GM21367 (cell line): ENCODE results near the gene MAN1B1.

Experiments used
- ATAC-seq: cut with Tn5 transposase; IDR thresholded peaks from one replicate; pipeline ENCODE4 v1.9.1; 2021; ENCODE audit not compliant: unreplicated experiment

The MAN1B1 gene

DNA sequence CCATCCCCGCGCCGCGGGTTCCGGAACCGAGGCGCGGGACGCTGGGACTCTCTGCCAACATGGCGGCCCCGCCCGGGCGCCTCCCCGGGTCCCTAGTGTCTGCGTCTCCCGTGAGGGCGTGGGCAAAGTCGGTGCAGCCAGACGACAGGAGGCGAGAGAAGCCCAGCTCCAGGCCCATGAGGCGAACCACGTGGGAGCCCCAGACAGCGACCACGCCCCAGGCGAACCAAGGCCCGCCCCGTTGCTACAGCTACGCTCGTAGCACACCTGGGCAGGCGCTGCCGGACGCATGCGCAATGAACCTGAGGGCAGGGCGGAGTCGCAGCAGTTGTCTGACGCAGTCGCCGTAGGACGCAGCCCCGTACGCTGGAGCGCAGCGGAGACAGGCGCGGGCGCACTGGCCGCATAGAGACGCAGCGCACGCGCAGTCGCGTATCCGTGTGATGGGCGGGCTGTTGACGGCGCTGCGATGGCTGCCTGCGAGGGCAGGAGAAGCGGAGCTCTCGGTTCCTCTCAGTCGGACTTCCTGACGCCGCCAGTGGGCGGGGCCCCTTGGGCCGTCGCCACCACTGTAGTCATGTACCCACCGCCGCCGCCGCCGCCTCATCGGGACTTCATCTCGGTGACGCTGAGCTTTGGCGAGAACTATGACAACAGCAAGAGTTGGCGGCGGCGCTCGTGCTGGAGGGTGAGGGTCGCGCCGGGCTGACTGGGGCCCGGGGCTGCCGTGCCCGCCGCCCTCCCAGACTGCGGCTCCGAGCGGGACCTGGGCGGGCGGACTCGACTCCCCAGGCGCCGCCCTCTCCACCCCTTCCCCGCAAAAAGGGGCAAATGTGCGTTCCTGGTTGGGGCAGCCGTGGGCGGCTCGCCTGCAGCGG, at the start of gene MAN1B1:
MAN1B1 (plus strand) TSS at position 455 of the 878 bp plus-strand sequence; CDS start at position 470, 15 bp downstream.
- ATAC-seq: peak; percentile 66

DNA sequence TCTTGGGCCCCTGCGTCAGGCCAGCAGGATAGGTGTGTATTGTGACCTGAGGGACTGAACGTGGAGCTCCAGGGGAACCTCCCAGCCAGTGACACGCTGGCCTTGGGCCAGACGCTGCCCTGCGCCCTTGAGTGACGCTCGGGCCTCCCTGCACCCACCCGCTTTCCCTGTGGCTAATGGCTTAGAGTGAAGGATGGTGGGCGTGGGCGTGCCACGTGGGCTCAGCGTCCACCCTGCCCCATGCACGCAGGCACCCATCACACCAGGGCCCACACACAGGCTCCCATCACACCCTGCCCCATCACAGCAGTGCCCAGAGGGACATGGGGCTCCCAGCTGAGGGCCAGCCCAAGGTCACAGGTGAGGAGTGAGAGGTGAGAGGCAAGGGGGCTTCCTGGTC, 49.8 kb upstream of the MAN1B1 start:
- ATAC-seq: no peak

DNA sequence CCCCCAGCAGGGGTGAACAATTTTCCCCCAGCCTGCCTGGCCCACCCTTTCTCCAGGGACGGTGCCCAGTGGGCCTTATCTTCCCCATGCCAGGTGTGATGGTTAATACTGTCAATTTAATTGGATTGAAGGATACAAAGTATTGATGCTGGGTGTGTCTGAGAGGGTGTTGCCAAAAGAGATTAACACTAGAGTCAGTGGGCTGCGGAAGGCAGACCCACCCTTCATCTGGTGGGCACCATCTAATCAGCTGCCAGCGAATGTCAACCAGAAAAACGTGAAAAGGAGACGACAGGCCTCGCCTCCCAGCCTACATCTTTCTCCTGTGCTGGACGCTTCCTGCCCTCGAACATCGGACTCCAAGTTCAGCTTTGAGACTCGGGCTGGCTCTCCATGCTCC, 49.3 kb upstream of the MAN1B1 start:
- ATAC-seq: no peak

DNA sequence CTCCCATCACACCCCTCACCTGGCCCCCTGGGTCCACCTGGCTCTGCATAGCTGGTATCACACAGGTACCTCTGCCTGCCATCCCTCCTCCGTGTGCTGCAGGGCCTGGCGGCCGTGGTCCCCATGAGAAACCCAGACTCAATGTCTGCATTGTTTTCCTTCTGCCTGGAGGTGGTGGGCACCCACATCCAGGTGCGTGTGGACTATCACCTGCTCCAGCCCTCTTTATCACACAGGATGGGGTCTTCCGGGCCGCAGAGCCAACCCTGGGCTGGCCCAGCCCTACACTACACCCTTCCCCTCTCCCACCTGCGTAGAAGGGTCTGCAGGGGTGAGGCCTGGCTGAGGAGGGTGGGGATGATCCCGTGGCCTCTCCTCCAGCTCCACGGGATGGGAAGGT, 47.9 kb upstream of the MAN1B1 start:
- ATAC-seq: no peak

DNA sequence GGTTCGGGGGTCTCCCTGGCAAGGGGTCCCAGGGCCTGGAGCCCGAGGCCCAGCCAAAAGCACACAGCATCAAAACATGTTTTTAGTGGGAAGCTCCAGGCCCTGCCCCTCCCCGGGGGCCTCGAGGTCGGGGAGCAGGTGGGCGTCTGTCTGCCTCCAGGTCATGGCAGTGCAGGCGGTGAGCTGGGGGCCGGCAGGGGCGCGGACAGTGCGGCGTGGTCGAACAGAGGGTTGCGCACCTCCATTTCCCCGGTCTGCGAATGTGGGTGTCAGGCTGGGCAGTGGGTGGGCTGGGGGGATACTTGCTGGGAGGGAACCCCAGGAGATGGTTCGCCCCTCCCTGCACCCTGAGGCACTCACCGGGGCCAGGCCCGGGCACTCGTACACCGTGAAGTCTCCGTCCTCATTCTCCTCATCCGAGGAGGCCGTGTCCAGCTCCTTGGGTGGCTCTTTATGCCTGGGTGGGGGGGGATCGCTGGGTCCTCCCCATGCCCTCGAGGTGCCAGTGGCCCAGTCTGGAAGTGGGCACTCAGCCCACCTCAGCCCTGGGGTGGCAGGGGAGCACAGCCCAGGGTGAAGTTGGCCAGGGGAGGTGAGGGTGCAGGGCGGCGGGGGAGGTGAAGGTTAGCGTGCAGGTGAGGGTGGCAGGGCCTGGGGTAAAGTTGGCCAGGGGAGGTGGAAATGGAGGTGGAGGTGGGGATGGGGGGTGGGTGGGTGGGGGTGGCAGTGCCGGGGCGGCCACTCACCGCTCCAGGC, 47.0 kb upstream of the MAN1B1 start:
- ATAC-seq: no peak

DNA sequence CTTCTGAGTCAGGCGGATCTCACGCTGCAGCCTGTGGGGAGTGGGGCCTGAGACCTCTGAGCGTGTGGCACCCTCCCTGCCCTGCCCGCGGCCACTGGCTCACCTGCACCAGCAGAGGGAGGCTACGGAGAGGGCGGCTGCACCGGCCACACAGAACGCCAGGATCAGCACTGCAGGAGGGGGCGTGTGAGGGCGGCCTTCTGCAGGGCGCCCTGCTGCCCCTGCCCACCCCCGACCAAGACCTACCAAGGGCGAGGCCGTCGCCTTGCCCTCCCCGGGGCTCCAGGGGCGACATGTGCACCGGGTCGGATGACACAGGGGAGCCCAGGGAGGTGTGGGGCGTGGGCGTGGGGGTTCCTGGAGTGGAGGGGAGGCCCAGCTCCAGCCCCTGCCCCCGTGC, 46.2 kb upstream of the MAN1B1 start:
- no peak for ATAC-seq

DNA sequence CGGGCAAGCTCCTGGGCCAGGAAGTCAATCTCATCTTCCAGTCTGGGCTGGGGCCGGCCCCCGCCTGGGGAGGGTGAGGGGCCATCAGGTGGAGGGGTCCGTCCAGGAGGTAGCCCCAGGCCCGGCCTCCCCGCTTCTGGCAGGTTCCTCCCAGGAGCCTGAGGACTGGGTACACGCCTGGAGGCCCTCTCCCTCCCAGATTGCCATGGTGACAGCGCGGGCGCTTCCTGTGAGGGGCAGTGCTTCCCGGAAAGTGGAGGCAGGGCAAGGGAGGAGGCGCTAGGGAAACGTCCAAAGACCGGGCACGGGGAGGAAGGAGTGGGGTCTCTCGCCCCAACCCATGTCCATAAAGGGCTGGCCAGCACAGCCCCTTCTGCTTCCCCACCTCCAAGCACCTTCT, 45.7 kb upstream of the MAN1B1 start:
- ATAC-seq: no peak

DNA sequence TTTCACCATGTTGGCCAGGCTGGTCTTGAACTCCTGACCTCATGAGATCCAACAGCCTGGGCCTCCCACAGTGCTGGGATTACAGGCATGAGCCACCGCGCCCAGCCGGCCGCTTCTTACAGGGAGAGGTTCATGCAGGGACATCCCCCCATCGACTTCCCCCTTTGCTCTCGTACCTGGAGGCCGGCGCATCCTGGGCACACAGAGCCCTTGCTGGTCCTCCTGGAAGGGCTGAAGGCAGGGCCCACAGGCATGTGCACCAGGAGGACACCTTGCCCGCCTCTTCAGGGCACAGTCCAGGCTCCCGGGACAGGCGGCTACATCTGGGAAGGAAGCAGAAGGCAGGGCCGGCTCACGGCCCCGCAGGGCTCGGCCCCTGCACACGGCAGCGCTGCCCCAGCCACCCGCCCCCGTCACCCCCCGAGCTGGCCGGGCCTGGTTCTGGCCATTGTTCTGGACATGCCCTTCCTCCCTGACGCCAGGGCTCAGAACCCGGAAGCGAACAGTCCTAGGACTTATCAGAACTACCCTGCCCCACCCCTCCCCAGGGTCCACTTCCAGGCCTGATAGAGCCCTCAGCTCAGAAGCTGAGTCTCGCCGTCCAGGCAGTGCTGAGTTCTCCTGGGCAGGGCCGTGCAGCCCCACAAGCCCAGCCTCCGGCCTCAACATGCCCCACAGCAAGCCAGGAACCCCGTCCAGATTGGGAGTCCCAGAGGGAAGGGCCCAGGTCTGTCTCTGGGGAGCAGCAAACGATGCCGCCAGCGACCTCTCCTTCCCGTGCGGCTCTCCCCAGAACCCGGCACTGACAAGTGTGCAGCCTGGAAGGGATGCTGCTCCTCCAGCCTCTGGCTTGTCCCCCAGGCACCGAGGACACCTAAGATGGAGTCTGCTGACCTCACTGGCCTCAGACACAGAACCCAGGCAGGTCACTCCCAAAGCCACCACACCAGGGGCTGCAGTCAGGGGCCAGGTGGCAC, 43.7 kb upstream of the MAN1B1 start:
- ATAC-seq: no peak

DNA sequence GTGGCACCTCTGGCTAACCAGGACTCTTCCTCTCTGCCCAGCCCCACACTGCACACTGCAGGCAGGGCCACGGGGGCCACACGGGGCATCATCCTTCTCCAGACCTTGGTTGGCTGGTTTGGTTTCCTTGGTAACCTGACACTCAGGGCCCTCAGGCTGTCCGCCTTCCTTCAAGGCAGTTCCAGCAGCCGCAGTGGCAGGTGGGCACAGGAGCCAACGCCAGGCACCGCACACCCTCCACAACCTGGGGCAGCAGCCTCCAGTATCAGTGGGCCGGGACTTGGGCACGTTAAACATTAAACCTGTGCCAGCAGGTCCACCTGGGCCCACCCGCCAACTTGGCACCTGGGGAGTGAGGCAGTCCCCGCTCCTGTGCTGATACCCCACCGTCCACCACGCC, 42.7 kb upstream of the MAN1B1 start:
- no peak for ATAC-seq

DNA sequence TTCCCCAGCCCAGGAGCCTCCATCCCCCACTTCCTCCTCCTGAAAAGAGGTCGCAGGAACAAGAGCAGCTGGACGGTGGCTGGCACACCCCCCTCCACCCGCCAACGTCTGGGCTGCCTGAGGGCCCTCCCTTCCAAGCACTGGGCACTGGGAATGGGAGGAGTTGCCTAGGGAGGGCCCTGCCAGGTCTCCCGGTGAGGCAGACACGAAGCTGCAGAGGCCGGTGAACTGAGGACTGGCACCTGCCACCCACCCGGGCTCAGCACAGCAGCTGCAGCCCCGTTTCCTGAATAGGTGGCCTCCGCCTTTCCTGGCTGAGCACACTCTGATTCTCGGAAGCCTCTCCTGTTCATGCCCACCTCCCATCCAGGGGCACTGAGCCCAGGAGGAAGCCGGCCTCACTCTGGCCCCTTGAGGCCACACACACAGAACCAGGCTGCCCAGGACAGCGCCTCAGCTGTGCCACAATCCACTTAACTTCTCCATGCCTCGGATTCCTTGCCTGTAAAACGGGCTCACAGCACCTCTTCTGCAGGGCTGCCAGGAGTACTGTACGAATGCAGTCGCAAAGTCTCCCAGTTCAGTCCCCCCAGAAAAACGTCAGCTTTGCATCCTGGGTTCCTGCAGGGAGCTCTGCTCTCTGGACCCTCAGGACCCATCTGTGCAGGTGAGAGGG, 42.1 kb upstream of the MAN1B1 start:
- no peak for ATAC-seq

DNA sequence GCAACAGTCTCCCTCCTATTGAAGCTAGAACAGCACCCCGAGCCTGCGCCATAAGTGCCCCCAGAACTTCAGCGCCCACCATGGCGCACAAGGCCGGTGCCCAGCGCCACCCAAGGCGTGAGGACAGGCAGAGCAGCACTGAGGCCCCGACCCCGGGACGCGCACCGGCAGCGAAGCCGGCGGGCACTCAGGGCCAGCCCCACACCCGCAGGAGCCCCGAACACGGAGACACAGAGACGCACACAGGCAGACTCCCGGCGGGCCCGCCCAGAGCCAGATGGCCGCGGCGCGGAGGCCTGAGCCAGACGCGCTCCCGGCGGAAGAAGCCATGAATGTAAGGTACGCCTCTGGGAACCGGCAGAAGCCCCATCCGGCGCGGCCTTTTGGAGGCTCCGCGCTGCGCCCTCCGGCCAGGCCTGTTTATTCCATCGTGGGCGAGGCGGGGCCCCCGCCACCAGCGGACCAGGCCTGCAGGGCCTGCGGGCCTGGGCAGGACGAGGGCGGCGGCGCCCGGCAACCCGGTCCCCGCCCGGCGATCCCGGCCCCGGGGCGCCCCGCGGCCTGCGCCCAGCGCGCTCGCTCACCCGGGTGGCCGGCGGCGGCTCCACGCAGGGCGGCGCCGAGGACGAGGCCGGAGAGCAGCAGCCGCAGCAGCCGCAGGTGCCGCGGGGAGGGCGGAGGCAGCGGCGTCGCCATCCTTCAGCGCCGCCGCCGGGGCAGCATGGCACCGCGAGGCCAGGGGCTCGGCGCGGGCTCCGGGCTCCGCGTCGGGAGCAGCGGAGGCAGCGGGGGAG, 41.3 kb upstream of the MAN1B1 start:
- no peak for ATAC-seq

DNA sequence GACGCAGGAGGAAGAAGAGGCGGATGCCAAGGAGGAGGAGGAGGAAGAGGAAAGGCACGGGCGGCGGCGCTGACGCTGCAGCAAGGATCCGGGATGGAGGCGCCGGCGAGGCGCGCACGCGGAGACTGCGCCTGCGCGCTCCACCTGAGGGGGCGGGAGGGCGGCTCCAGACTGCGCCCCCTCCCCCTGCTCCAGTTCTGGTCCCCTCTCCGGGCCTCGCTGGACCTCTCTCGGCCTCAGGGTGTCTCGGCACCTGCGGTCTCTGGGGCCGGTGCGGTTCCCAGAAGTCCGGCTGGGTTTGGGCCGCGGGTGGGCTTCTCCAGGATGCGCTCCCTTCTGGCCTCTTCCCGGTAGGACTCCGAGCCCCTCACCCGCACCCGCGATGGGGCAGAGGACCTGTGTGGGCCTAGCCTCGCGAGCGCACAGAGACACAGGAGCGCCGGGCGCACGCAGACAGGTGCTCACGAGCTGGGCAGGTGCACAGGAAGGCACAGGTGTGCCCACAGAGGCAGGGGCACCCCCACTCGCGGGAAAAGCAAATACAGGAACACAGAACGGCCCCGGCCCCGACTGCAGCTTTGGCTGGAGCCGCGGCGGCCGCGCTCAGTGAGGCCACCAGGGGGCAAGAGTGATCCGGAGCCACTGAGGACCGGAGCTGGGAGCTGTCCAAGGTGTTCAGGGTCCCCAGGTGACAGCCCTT, 40.5 kb upstream of the MAN1B1 start, which contains the start of gene NPDC1:
NPDC1 (minus strand) TSS at position 90 of the 700 bp plus-strand sequence. CDS start 188 bp downstream, outside the sequence.
- ATAC-seq: no peak

DNA sequence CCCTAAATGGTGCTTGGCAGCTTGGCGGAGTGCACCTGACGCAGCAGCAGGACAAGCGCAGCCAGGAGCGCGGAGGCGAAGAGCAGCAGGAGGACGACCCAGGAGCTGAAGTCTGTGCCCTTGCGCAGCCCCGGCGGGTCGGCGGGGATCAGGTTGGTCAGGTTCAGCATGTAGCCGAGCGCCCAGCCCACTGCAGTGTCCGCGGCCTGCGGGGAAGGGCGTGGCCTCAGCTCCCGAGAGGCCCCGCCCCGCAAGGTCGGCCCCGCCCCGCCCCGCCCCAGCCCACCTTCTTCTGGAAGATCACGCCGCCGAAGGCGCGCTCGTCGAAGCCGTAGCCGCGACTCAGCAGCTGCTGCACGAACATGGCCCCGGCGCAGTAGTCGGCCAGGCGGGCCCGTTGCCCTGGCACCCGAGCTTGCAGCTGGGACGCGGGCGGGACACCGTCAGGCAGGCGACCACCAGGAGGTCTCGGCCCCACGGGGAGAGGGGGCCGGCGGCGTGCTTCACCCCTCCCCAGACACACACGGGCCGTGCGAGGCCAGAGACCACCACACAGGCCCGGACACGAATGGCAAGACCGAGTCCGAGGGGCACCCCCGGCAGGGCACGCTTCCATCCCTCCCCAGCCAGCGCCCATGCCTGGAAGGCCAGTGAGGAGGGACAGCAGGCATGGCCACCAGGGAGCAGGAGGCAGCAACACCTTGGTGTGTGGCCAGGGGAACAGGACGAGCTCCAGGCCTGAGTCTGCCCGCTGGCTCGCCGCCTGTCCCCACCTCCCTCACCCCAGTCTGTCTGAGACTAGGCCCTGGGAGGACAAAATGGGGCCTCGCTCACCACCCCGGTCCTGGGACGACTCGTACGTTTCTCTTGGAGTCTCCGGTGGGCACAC, 37.9 kb upstream of the MAN1B1 start:
- no peak for ATAC-seq

DNA sequence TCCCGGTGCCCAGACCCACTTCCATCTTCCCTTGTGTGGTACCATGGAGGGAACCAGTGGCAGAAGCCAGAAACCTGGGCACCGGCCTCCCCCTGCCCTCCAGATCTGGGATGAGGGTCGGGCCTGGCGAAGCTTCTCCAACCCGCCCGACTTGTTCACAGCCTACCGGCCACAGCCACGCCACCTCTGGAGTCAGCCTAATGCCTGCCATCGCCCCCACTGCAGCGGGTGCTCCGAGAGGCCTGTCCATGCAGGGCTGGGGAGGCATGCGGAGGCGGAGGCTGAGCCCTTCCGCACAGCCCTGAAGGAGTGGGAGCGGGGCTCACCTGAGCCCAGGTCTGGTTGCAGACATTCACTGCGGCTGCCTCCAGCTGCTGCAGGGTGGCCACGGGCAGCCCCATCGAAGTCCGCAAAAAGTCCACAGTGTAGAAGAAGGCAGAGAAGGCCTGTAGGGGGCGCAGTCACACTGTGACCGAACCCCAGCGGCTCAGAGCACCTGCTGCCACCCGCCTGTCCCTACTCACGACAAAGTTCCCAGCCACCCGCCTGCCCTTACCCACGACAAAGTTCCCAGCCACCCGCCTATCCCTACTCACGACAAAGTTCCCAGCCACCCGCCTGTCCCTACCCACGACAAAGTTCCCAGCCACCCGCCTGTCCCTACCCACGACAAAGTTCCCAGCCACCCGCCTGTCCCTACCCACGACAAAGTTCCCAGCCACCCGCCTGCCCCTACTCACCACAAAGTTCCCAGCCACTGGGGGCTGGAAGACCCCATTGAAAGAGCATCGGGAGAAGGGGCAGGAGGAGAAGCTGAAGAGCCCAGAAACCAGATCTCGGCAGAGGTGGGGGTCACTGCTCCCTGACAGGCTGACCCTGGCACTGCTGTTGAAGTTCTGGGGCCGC, 37.0 kb upstream of the MAN1B1 start:
- ATAC-seq: no peak

DNA sequence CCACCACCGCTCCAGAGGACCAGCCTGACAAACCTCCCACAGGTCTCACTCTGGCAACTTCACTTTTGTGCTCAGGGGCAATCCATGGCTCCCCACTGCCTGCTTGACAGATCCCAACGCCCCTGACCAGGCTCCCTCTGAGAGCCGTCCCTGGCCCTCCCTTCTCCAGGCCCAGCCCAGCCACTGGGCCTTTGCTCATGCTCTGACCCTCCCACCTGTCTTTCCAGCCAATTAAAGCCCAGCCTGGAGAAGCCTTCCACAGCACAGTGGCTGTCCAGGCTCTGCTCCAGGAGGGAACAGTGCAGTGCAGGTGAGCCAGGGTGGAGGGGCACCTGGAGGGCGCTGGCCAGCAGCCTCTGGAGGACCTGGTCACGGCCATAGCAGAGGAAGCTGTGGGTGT, 36.2 kb upstream of the MAN1B1 start:
- ATAC-seq: no peak

DNA sequence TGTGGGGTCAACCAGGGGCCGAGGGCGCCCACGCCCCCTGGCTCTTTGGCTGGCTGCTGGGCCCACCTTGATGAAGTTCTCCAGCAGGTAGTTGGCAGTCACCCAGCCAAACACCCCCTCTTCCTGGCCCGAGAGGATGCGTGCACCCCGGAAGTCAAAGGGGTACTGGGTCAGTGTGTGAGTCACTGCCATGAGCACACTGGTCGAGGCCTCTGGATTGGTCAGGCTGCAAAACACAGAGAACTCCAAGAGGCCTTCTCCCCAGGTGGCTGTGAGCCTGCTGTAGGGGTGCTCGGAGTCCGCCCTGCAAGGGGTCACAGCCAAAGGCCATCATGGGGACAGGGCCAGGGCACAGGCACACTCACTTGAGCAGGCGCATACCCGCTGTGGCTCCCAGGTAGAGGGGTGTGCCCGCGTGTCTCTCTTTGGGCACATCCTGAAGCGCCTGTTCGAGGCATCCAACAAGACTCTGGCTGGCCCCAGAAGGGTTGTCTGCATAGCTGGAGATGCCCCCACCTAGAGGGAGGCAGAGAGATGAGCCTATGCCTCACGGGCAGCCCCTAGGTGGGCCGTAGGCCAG, 35.5 kb upstream of the MAN1B1 start:
- ATAC-seq: no peak

DNA sequence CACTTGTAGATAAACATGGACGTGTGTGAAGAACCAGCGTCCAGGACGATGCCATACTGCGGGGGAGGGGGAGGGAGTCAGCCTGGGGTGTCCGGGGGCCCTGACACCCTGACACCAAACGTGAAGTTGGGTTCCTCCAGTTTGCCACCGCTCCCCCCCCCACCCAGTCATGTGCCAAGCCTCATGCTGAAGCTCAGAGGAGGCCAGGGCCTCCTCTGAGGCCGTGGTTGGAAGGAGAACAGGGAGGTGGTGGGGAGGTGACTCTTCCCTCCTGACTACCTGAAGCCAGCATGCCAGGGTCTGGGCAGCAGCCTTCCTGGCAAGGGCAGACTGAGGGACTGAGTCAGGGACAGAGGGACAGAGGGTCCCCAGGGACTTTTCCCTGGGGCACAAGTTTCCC, 34.5 kb upstream of the MAN1B1 start:
- ATAC-seq: no peak
